Fibroblast of skin of left biceps (primary cell): Measurements from ENCODE around the gene STK10.
"Not testable (repeated sequence)": the region's sequence is repeated elsewhere in the genome, so short reads cannot be mapped to it uniquely, and the experiment has no call there.

Experiments
- DNase-seq, 2 experiments: peaks; one replicate each; pipeline ENCODE4 v3.0.0-alpha.2; 2013; ENCODE audit warnings: low read depth in 2 of 2

Gene STK10

GRCh38 chr5:172054611-172055153 is 133.3 kb downstream of the STK10 start:
- DNase-seq, result no peak

- DNase-seq, result no peak
These were observed 135.4 kb downstream of the STK10 start for GRCh38 chr5:172052450-172053236.

- DNase-seq, result no peak
These were observed 136.2 kb downstream of the STK10 start for GRCh38 chr5:172051643-172052339.

- DNase-seq, result no peak
These were observed 137.9 kb downstream of the STK10 start for GRCh38 chr5:172050080-172050479.

- no peak for DNase-seq
These were observed 138.7 kb downstream of the STK10 start for GRCh38 chr5:172049226-172049796.

GRCh38 chr5:172048539-172049101 is 139.4 kb downstream of the STK10 start:
- DNase-seq, result no peak

- no peak for DNase-seq
These were observed 139.9 kb downstream of the STK10 start for GRCh38 chr5:172048170-172048422.

GRCh38 chr5:172046593-172046992 is 141.4 kb downstream of the STK10 start:
- DNase-seq, result no peak

- no peak for DNase-seq
These were observed 142.8 kb downstream of the STK10 start for GRCh38 chr5:172045315-172045632.

- DNase-seq, result no peak
These were observed 143.3 kb downstream of the STK10 start for GRCh38 chr5:172044631-172045314.

- no peak for DNase-seq
These were observed 144.2 kb downstream of the STK10 start for GRCh38 chr5:172043865-172044264.

- DNase-seq, result no peak
These were observed 145.8 kb downstream of the STK10 start for GRCh38 chr5:172042183-172042582.

GRCh38 chr5:172038167-172038566 is 149.9 kb downstream of the STK10 start:
- DNase-seq, result no peak

- no peak for DNase-seq
These were observed 153.0 kb downstream of the STK10 start for GRCh38 chr5:172035049-172035448.

GRCh38 chr5:172031894-172032461 is 156.0 kb downstream of the STK10 start:
- DNase-seq, result no peak

GRCh38 chr5:172029876-172030275 is 158.1 kb downstream of the STK10 start:
- DNase-seq, result no peak

GRCh38 chr5:172028167-172028566 is 159.9 kb downstream of the STK10 start:
- no peak for DNase-seq

- not testable (repeated sequence) for DNase-seq
These were observed 167.8 kb downstream of the STK10 start for GRCh38 chr5:172020110-172020786.

GRCh38 chr5:172015346-172015745 is 172.7 kb downstream of the STK10 start:
- no peak for DNase-seq

- no peak for DNase-seq
These were observed 177.7 kb downstream of the STK10 start for GRCh38 chr5:172010278-172010677.
